ENCODE results near the gene TARS3. TPM values are rescaled to one million over a fixed set of nuclear protein-coding genes. Genes with fewer than 3 reads are reported as not detected.

TARS3 gene
- total RNA-seq, 1 donor from 2014 or later: 6.9 TPM

DNA sequence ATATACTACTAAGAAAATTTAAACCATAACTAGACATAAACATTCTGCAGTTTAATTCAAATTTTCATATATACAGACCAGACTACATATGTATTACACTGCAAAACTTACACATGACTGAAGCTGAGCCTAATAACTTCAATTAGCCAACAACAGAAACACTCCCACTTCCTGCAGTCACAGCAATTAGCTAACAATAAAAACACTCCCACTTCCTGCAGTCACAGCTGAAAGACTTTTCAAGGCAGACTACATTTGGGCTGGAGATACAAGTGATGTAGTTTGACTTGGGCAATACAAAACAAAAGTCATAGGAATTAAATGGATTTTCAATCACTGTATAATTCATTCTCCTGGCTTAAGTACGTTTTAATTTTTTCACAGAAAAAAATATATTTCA lies 82.4 kb downstream of the TARS3 start:
- H3K36me3 ChIP-seq: peaks cover 6 to 46% of the 10 kb centered on the region in 2 donors
- peak in 1 of 2 donors; percentile 40 for TF ChIP-seq POLR2AphosphoS5 (IDR thresholded peaks at IDR 0.05; ENCODE audit: insufficient read depth in 1 of 2, low read depth in 1 of 2)
- no peak for TF ChIP-seq POLR2A (IDR thresholded peaks at IDR 0.05)
- TF ChIP-seq, protein P1, sequence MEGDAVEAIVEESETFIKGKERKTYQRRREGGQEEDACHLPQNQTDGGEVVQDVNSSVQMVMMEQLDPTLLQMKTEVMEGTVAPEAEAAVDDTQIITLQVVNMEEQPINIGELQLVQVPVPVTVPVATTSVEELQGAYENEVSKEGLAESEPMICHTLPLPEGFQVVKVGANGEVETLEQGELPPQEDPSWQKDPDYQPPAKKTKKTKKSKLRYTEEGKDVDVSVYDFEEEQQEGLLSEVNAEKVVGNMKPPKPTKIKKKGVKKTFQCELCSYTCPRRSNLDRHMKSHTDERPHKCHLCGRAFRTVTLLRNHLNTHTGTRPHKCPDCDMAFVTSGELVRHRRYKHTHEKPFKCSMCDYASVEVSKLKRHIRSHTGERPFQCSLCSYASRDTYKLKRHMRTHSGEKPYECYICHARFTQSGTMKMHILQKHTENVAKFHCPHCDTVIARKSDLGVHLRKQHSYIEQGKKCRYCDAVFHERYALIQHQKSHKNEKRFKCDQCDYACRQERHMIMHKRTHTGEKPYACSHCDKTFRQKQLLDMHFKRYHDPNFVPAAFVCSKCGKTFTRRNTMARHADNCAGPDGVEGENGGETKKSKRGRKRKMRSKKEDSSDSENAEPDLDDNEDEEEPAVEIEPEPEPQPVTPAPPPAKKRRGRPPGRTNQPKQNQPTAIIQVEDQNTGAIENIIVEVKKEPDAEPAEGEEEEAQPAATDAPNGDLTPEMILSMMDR (IDR thresholded peaks at IDR 0.05): no peak
- H3K27ac ChIP-seq: peak overlapping the region; percentile 45

DNA sequence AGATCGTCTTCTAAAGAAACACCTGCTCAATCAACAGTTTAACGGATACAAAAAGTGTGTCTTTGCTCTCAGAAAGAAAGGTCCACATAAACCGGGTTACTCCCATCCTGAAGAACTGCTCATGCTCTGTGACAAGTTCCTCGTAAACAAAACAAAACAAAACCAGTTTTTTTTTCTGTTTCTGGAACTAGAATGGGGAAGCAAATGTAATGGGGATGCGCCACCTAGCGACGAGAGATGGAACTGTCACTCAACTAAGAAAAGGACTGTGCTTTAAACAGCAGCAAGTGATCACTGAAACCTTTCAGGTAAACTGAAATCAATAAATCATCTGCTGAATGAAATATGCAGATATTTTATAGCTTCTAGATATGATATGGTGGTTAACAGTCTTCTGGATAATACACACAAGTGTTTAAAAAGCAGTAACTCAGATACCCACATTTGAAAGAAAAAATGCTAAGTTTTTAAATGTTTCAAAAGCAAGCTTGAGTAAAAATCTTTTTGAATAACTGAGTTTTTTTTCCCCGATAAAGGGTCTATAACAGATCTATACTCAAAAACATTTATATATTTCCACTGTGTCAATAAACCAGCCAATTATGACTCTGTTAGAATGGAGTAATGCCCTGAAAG lies 83.0 kb downstream of the TARS3 start:
- peak in 1 of 2 donors; percentile 80 for TF ChIP-seq POLR2AphosphoS5 (IDR thresholded peaks at IDR 0.05; ENCODE audit: insufficient read depth in 1 of 2, low read depth in 1 of 2)
- TF ChIP-seq POLR2A (IDR thresholded peaks at IDR 0.05): no peak
- TF ChIP-seq, protein P1 (IDR thresholded peaks at IDR 0.05): peak; percentile 79 to 96 (median 91)
- no peak overlapping the region for H3K4me3 ChIP-seq
- H3K9me3 ChIP-seq: no peaks in the 10 kb centered on the region
- H3K27me3 ChIP-seq: no peaks in the 10 kb centered on the region
- peaks cover 17% of the 10 kb centered on the region for H3K4me1 ChIP-seq
- peak overlapping the region; percentile 68 for H3K27ac ChIP-seq
- DNase-seq (ENCODE audit: extremely low spot score in 2 of 2): no peak
- intact Hi-C loops (cut with DNase I): no loop called here
- peaks cover 6 to 40% of the 10 kb centered on the region in 2 donors for H3K36me3 ChIP-seq

More for the DNA sequence above, 82.4 kb downstream of the TARS3 start:
- Histone ChIP-seq H3K4me3 (no peak overlapping the region), H3K9me3 (no peaks in the 10 kb centered on the region), H3K4me1 (peaks cover 17% of the 10 kb centered on the region), H3K27me3 (no peaks in the 10 kb centered on the region)
- intact Hi-C loops (cut with DNase I): no loop called here
- DNase-seq (ENCODE audit: extremely low spot score in 2 of 2): no peak

DNA sequence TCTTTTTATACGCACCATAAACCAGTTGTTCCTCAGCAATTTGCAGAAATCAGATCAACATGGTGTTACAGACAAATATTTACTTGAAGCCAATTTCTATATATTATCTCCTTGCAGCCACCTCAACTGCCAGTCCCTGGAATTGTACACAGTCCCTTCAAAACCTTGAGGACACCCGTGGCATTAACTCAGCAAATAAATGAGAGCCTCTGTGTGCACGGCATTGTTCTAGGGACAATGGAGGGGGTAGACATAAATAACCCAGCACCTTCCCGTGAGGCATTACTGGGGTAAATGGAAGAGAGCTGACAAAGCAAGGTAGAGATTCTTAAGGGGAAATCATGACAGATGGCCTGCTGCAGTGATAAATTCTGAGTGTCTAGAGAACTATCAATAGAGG lies 84.6 kb downstream of the TARS3 start:
- no peak overlapping the region for H3K27ac ChIP-seq
- H3K4me1 ChIP-seq: peaks cover 17% of the 10 kb centered on the region
- intact Hi-C loops (cut with DNase I): no loop called here
- H3K27me3 ChIP-seq: no peaks in the 10 kb centered on the region
- DNase-seq (ENCODE audit: extremely low spot score in 2 of 2): no peak
- no peaks in the 10 kb centered on the region for H3K9me3 ChIP-seq
- no peak for TF ChIP-seq POLR2AphosphoS5 (IDR thresholded peaks at IDR 0.05; ENCODE audit: insufficient read depth in 1 of 2, low read depth in 1 of 2)
- TF ChIP-seq, protein P1 (IDR thresholded peaks at IDR 0.05): no peak
- TF ChIP-seq POLR2A (IDR thresholded peaks at IDR 0.05): no peak
- no peak overlapping the region for H3K4me3 ChIP-seq
- peaks cover under 1 to 25% of the 10 kb centered on the region in 2 donors for H3K36me3 ChIP-seq

DNA sequence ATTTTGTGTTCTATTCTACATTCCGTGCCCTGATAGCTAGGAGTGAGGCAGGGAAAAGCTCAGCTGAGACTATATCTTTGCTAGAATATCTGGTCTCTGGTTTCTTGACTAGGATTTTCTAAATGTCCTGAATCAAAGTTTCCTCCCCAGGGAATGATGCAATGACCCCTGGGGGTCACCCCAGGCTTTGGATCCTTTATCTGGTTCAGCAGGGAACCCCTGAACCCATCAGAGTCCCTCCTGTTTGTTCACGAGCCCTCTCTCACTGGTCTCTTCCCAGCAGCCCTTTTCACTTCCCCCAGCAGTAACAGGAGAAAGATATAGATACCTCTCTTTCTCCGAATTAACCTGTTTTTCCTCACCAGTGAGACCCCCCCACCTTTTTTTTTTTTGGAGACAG lies 86.4 kb downstream of the TARS3 start:
- TF ChIP-seq POLR2A (IDR thresholded peaks at IDR 0.05) (no peak), POLR2AphosphoS5 (IDR thresholded peaks at IDR 0.05; ENCODE audit: insufficient read depth in 1 of 2, low read depth in 1 of 2) (no peak)
- TF ChIP-seq, protein P1 (IDR thresholded peaks at IDR 0.05): no peak
- Histone ChIP-seq H3K4me3 (no peak overlapping the region), H3K27me3 (no peaks in the 10 kb centered on the region), H3K4me1 (peaks cover 17% of the 10 kb centered on the region), H3K9me3 (no peaks in the 10 kb centered on the region), H3K36me3 (peaks cover 0 to 9% of the 10 kb centered on the region in 2 donors), H3K27ac (no peak overlapping the region)
- no peak for DNase-seq (ENCODE audit: extremely low spot score in 2 of 2)
- intact Hi-C loops (cut with DNase I): no loop called here

DNA sequence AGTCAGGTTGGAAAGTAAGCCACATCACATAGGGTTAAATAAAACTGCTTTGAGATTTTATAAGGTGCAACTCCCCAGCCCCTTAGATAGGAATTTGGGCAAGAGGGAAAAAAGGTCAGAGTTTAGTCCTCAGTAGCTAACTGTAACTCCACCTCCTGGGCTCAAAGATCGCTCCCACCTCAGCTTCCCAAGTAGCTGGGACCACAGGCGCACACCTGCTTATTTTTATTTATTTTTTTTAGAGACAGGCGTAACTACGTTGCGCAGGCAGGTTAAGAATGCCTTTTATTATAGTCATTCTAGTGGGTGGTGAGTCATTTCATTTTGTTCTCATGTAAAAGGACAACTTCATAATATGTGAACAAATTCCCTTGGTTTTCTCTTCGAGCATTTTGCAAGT lies 86.8 kb downstream of the TARS3 start:
- DNase-seq (ENCODE audit: extremely low spot score in 2 of 2): no peak
- no peak for TF ChIP-seq POLR2A (IDR thresholded peaks at IDR 0.05)
- TF ChIP-seq, protein P1 (IDR thresholded peaks at IDR 0.05): no peak
- no peak for TF ChIP-seq POLR2AphosphoS5 (IDR thresholded peaks at IDR 0.05; ENCODE audit: insufficient read depth in 1 of 2, low read depth in 1 of 2)
- H3K36me3 ChIP-seq: peaks cover 0 to 8% of the 10 kb centered on the region in 2 donors

More for the DNA sequence above, 86.8 kb downstream of the TARS3 start:
- H3K27me3 ChIP-seq: no peaks in the 10 kb centered on the region
- H3K9me3 ChIP-seq: no peaks in the 10 kb centered on the region
- H3K4me3 ChIP-seq: no peak overlapping the region
- intact Hi-C loops (cut with DNase I): no loop called here
- no peak overlapping the region for H3K27ac ChIP-seq
- H3K4me1 ChIP-seq: peaks cover 17% of the 10 kb centered on the region

Data from vagina (tissue), 2 donors.